C1 segment of cervical spinal cord (tissue), 14 donors: ENCODE results near the gene NMBR.
"Not testable (repeated sequence)": the region's sequence is repeated elsewhere in the genome, so short reads cannot be mapped to it uniquely, and the experiment has no call there.

Source experiments
- DNase-seq, 14 donors: peaks; one replicate each; lab custom pipeline; 2025; lab: John Stamatoyannopoulos, UW

NMBR gene

GRCh38 chr6:142146828-142147662 lies at the start of gene NMBR, which contains the start of gene VTA1:
Gene NMBR, minus strand, starts transcription at chr6:142147122. Its CDS starts 58,464 bp downstream, at chr6:142088658.
Gene VTA1, plus strand, starts transcription at chr6:142147263. Its CDS starts 25 bp downstream, at chr6:142147288.
- DNase-seq: peak; percentile 73 to 97 (median 96)

- DNase-seq: no peak
Measured at GRCh38 chr6:142195862-142196541, 49.1 kb upstream of the NMBR start.

- DNase-seq: no peak
Measured at GRCh38 chr6:142193621-142194020, 46.7 kb upstream of the NMBR start.

GRCh38 chr6:142192343-142192742 lies 45.4 kb upstream of the NMBR start:
- no peak for DNase-seq

- no peak for DNase-seq
Measured at GRCh38 chr6:142189057-142189456, 42.1 kb upstream of the NMBR start.

GRCh38 chr6:142188341-142188740 lies 41.4 kb upstream of the NMBR start:
- not testable (repeated sequence) for DNase-seq

GRCh38 chr6:142187209-142187608 lies 40.3 kb upstream of the NMBR start:
- DNase-seq: no peak

GRCh38 chr6:142185641-142186040 lies 38.7 kb upstream of the NMBR start:
- no peak for DNase-seq

- no peak for DNase-seq
Measured at GRCh38 chr6:142184307-142184706, 37.4 kb upstream of the NMBR start.

- DNase-seq: no peak
Measured at GRCh38 chr6:142183351-142183750, 36.4 kb upstream of the NMBR start.

- no peak for DNase-seq
Measured at GRCh38 chr6:142182004-142182403, 35.1 kb upstream of the NMBR start.

- no peak for DNase-seq
Measured at GRCh38 chr6:142178129-142178528, 31.2 kb upstream of the NMBR start.

GRCh38 chr6:142174703-142175102 lies 27.8 kb upstream of the NMBR start:
- no peak for DNase-seq

- DNase-seq: no peak
Measured at GRCh38 chr6:142173980-142174379, 27.1 kb upstream of the NMBR start.

- DNase-seq: no peak
Measured at GRCh38 chr6:142172758-142173157, 25.8 kb upstream of the NMBR start.

- no peak for DNase-seq
Measured at GRCh38 chr6:142171351-142171750, 24.4 kb upstream of the NMBR start.

GRCh38 chr6:142167486-142167885 lies 20.6 kb upstream of the NMBR start:
- DNase-seq: no peak

- DNase-seq: no peak
Measured at GRCh38 chr6:142167071-142167470, 20.1 kb upstream of the NMBR start.

- no peak for DNase-seq
Measured at GRCh38 chr6:142165227-142165626, 18.3 kb upstream of the NMBR start.

- DNase-seq: no peak
Measured at GRCh38 chr6:142162780-142163179, 15.9 kb upstream of the NMBR start.

GRCh38 chr6:142156758-142157068 lies 9.8 kb upstream of the NMBR start:
- DNase-seq: not testable (repeated sequence)

- no peak for DNase-seq
Measured at GRCh38 chr6:142155895-142156757, 9.2 kb upstream of the NMBR start.
